ENCODE results near the gene TSPAN9.

The TSPAN9 gene, protein sequence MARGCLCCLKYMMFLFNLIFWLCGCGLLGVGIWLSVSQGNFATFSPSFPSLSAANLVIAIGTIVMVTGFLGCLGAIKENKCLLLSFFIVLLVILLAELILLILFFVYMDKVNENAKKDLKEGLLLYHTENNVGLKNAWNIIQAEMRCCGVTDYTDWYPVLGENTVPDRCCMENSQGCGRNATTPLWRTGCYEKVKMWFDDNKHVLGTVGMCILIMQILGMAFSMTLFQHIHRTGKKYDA

DNA sequence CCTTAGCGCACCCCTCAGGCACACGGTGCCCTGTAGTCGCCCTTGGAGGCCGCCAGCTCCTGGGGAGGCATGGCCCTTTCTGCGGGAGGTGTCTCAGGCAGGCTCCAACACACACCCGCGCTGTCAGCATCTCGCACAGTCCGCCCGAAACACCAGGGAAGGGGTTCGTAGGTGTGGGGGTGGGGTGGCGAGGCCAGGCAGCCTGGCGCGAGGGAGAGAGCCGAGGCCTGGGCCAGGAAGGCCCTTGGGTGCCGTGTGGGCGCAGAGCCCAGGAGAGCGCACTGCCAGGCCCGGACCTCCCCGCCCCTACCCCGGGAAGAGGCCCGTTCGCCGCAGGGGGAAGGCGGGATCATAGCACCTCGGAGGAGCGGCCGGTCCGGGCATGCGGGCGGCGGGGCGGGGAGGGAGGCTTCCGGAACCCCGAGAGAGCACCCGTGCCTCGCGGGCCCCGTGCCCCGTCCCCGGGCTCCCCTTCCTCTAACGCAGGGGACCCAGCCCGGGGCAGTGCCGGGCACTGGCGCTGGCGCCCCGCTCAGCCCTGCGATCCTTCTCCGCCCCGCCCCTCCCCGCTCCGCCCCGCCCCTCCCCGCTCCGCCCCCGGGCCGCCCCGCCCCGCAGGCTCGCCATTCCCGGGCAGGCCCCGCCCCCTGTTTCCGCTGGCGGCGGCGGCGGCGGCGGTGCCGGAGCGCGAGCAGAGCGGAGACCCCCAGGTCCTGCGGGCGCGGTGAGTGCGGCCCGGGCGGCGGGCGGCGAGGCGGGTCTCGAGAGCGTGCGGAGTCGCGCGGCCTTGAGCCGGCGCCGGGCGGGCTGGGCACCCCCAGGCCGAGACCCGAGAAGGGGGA is at the start of gene TSPAN9:
Gene TSPAN9, plus strand, starts transcription at position 650 of the 842 bp plus-strand sequence. CDS start 123,815 bp downstream, outside the sequence.
- FAIRE-seq: no peak
- peak; percentile 86 for DNase-seq (ENCODE audit: insufficient read length, low spot score)

DNA sequence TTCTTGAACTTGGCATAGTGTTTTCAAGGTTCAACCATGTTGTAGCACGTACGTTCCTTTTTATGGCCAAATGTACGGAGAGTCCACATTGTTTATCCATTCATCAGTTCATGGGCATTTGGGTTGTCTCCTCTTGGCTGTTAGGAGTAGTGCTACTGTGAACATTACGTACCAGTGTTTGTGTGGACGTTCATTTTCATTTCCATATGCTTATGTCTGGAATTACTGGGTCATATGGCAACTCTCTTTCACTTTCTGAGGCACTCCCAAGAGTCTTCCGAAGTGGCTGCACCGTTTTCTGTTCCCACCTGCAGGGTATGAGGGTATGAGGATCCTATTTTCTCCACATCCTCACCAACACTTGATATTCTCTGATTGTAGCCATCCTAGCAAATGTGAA is 49.1 kb upstream of the TSPAN9 start:
- no peak for DNase-seq (ENCODE audit: insufficient read length, low spot score)
- no peak for FAIRE-seq

DNA sequence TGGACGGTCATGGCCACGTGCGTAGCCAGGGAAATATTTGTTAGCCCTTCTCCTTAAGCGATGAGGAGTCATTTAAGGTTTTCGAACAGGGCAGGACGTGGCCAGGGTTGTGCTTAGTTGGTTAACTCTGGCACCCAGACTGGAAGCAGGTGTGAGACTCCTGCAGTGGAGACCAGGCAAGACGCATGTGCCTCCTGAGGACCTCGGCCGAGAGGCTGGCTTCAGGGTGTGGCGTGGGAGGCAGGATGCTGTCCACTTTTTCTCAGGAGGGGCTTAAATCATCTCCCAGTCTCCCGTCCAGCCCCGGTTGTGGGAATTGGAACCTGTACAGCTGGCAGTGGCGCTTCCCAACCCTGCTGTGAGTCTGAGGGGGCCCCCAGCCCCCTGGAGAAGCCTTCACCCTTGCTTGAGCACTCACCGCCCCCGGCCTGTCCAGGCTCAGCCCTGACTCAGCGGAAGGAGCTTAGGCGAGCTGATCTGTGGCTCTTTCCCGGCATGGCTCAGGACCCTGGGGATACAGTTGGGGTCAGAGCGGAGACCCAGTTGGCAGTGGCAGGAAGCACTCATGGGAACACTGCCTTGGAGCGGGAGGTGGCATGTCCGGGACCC is 46.3 kb upstream of the TSPAN9 start:
- DNase-seq (ENCODE audit: insufficient read length, low spot score) (no peak), FAIRE-seq (no peak)

DNA sequence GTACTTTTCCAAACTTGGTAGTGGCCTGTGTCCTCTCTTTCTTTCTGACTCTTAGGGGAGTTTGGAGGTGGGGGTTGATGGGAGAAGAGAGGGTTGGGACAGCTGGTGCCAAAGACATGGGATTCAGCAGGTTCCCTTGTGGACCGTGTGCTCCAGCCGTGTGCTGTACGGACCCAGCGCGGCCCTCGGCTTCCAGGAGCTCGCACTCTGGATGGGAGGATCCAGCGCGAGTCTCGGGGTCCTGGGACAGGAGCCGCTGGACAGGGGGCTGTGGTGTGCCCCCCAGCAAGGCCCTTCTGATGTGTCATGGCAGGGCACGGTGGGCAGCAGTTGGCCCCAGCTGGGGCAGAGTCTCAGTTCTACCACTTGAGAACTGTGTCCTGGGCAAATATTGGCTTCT is 45.0 kb upstream of the TSPAN9 start:
- DNase-seq (ENCODE audit: insufficient read length, low spot score) (no peak), FAIRE-seq (no peak)

- DNase-seq (ENCODE audit: insufficient read length, low spot score): no peak
- no peak for FAIRE-seq
Observed at GRCh38 chr12:3032770-3033538, 44.2 kb upstream of the TSPAN9 start.

DNA sequence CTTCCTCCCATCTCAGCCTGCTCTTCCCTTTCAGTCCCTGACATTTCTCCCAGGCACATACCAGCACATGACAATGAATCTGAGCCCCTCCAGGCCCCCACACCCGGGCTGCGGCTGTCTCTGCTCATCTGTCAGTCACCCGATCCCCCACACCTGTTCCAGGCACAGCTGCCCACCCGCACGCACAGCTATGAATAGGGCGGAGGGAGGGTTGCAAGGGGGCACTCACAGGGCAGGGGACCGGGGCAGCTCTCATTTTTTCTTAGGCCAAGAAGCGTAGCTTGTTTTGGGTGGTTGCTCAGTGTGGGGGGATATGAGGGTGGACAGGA is 43.7 kb upstream of the TSPAN9 start:
- FAIRE-seq: no peak
- no peak for DNase-seq (ENCODE audit: insufficient read length, low spot score)

DNA sequence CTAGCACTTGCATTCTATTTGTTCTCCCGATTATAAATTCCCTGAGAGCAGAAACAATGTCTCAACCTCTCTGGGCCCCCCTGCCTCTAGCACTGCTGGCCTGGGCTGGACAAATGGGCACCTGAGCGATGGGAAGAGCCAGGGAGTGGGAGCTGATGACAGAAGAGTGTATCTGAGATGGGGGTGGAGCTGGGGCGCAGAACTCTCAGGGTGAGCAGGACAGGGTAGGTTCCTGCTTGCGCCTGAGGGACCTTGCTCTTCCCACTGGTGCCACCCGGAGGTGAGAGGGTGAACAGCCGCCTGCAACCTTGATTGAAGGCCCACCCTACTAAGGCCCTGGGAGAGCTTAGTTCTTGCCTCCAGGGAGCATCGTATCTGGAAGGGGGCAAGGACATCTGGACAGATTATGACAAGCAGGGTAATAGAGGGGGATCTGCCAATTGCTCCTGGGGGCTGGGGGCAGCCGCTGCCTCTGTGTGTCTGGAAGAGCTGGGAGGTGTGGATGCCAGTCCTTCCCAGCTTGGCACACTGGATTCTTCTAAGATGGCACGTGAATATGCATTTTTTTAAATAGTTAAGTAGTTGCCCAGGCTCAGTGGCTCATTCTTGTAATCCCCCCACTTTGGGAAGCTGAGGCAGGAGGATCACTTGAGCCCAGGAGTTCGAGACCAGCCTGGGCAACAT is 43.0 kb upstream of the TSPAN9 start:
- DNase-seq (ENCODE audit: insufficient read length, low spot score) (peak; percentile 64), FAIRE-seq (peak; percentile 79)

DNA sequence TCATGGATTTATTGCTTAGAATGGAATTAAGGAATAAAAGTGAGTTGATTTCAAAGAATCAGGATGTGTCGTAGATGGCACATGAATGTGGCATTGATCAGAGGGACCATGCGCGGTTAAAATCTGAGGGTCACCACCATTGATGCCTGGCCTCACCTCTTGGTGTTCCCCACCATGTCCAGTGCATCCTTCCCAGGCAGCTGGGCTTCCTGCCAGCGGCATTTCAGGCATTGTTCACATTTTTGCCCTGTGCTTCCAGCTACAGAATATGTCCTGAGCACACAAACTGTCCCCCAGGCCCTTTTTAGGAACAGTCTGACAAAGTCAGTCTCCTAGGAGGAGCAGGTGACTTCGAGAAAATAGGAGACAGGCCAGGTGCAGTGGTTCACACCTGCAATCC is 42.0 kb upstream of the TSPAN9 start:
- FAIRE-seq (no peak), DNase-seq (ENCODE audit: insufficient read length, low spot score) (no peak)

DNA sequence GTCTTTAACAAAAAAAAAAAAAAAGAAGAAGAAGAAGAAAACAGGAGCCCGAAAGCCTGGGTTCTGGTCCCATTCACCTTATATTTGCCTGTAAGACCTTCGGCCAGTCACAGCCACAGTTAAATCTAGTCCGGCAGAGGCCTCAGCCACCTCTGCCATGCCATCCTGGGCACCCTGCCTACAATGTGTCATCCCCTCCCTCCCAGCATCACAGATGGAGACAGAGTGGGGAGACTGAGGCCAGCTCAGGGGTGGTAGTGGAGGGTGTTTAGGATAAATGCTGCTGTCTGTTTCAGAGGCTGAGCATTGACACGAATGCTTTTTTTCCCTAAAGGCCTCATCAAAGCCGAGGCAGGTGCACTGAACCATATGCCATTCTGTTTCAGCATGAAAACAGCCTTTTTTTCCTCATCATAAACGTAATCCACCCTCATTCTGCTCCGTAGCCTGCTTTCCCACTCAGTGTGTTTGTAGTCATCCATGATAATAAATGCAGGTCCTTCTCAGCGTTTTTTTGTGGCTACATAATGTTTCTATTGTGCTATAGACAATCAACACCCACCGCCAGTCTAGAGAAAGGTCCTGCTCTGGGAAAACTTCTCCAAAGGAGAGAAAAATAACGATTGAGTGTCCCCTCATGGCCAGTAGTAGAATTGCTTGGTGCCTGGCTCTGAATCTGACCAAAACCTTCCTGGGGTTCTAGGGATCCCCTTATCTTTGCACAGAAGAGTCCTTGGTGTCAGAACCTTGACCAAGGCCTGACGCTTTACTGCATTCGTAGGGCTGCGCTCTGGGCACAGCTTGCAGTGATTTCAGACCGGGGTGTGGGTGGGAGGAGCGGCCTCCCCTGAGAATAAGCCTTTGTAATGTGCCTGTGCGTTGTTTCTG is 41.1 kb upstream of the TSPAN9 start:
- no peak for FAIRE-seq

DNA sequence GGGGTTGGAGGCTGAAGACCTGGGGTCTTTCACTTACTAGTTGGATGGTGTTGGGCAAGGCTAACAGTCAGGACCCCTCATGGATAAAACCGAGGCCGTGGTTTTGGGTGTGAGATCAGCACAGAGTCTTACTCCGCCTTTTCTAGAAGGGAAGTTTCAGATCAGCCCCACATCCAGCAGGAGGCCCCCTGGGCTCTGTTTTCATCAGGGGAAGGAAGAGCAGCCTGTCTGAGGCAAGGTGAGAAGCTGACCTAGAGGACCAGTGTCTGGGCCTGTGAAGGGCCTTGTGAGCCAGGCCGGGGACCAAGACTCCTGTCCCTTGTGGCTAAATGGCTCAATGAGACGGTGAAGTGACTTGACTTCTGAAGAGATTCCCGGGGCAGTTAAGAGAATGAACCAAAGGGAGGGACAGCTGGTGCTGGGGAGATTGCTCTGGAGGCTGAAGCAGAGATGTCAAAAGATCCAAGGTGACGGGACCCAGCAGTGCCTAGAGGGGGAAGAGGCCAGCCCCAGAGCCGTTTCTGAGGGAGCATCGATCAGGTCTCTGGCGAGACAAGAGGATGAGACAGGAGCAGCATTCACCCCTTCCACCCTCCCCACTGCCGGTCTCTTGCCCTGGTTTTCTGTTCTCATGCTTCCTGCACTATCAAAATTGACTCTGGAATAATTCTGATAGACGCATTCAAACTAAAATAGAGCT is 40.1 kb upstream of the TSPAN9 start:
- DNase-seq (ENCODE audit: insufficient read length, low spot score): no peak

More for the DNA sequence above, 41.1 kb upstream of the TSPAN9 start:
- DNase-seq (ENCODE audit: insufficient read length, low spot score): no peak

GRCh38 chr12:3038166-3038565 is 39.0 kb upstream of the TSPAN9 start:
- FAIRE-seq: no peak
- DNase-seq (ENCODE audit: insufficient read length, low spot score): no peak

More for the DNA sequence above, 40.1 kb upstream of the TSPAN9 start:
- no peak for FAIRE-seq

- FAIRE-seq (no peak), DNase-seq (ENCODE audit: insufficient read length, low spot score) (no peak)
Observed at GRCh38 chr12:3038926-3039510, 38.2 kb upstream of the TSPAN9 start.

DNA sequence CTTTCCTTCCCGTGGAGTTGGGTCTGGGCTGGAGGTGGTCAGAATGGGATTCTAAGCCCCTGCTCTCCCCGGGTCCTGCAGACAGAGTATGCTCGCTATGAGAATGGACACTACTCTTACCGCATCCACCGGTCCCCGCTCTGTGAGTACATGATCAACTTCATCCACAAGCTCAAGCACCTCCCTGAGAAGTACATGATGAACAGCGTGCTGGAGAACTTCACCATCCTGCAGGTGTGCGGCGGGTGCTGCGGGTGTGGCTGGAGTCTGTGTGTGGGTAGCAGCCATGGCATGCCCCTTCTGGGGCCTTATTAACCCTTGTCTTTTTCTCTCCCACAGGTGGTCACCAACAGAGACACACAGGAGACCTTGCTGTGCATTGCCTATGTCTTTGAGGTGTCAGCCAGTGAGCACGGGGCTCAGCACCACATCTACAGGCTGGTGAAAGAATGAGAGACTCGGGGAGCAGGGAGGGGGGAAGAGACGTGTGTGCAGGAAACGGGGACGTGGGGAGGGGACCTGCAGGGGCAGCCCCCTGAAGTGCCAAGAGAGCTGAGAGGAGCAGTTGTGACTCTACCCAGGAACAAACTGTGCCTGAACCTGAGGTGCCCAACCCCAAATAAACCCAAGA is 37.0 kb upstream of the TSPAN9 start:
- DNase-seq (ENCODE audit: insufficient read length, low spot score): no peak
- no peak for FAIRE-seq

- no peak for DNase-seq (ENCODE audit: insufficient read length, low spot score)
- no peak for FAIRE-seq
Observed at GRCh38 chr12:3040663-3041544, 36.3 kb upstream of the TSPAN9 start.

GRCh38 chr12:3041558-3042164 is 35.5 kb upstream of the TSPAN9 start:
- DNase-seq (ENCODE audit: insufficient read length, low spot score): peak; percentile 85
- FAIRE-seq: peak; percentile 54

- DNase-seq (ENCODE audit: insufficient read length, low spot score): no peak
Observed at GRCh38 chr12:3042394-3042793, 34.8 kb upstream of the TSPAN9 start.

DNA sequence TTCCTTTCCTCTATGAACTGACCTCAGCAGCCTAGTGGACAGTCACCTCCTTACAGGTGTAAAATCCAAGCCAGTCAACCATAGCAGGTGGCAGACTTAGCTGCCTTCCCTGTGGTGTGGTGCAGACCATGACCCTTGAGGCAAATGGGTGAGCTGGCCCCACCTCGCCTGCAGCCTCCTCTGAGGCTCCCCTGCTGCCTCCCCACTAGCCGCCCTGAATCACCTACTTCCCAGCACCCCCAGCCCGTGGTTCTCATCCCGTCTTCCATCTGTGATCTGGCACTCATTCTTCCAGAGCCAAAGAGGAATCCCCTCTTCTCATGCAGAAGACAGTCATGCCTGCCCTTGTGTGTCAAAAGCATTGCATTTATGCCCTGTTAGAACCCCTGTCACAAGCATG is 34.4 kb upstream of the TSPAN9 start:
- DNase-seq (ENCODE audit: insufficient read length, low spot score) (no peak), FAIRE-seq (no peak)

More at GRCh38 chr12:3042394-3042793, 34.8 kb upstream of the TSPAN9 start:
- no peak for FAIRE-seq

Measured in GM19239 (cell line).